Tibial nerve (tissue), 4 donors: ENCODE results near the gene P2RY14.

Experiments
- CTCF ChIP-seq, 5 experiments: fragments of 200-600 bp in 3 of 5; fragments of 450-650 bp in 2 of 5; sonication (generic) in 3 of 5; IDR thresholded peaks; one replicate each; pipeline ENCODE4 v1.5.1; 2016 to 2019; ENCODE audit warnings: antibody characterized with exemption in 5 of 5, mild to moderate bottlenecking in 3 of 5, moderate library complexity in 2 of 5
- EP300 ChIP-seq, 2 donors: sonication (generic); formaldehyde crosslinking; IDR thresholded peaks; one replicate each; pipeline ENCODE4 v1.6.1; 2017; ENCODE audit warnings: antibody characterized with exemption in 2 of 2, mild to moderate bottlenecking in 1 of 2
- POLR2A ChIP-seq, 2 donors: fragments of 450-650 bp; IDR thresholded peaks; one replicate each; pipeline ENCODE4 v1.6.1; 2017; ENCODE audit warnings: antibody characterized with exemption in 2 of 2, mild to moderate bottlenecking in 2 of 2, moderate library complexity in 2 of 2

- TF ChIP-seq CTCF (IDR thresholded peaks at IDR 0.05) (no peak), POLR2A (IDR thresholded peaks at IDR 0.05) (no peak), EP300 (IDR thresholded peaks at IDR 0.05) (no peak)
Observed at GRCh38 chr3:151218136-151218535, 60.2 kb downstream of the P2RY14 start.
